ENCODE measurements around the gene CD248.
A peak's percentile ranks its signal among the peaks of the same experiment; 100 is the strongest.

DNA sequence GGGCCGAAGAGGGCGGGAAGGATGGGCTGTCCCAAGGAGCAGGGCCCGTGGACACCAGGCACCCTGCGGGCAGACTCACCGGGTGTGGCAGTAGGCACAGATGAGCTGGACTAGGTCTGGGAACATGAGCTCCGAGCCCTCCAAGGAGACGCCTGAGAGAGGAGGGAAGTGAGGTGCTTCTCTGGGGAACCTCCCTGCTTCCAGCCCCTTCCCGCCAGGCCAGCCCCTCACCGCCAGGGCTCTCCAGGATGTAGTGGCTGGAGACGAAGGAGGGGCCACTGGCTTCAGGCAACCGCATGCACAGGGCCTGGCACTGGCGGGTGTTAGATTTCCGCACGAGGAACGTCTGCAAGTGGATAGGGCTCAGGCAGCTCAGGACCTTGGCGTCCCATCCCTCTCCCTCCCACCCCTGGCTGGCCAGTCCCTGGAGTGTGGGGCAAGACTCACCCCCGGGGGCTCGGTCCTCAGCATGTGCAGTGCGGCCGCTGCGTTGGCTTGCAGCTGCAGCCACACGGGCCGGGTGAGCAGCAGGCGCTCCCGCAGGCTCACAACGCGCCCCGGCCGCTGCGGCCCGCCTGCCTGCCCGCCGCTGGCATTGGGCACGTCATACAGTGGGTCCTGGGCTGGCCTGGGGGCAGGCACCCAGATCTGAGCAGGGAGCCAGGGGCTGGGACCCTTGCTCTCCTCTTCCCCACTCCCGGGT, 18.8 kb upstream of the CD248 start:
- no peak for TF ChIP-seq POLR2AphosphoS2 (conservative IDR thresholded peaks at IDR 0.05; ENCODE audit: low read length)
- no peak for TF ChIP-seq SMC3 (IDR thresholded peaks at IDR 0.05)
- no peak; the same call in 1 of the 2 replicates for TF ChIP-seq POLR2A (IDR thresholded peaks at IDR 0.05; ENCODE audit: low read length)
- 0 out of 2 replicates have a peak, but pooled peaks have one; percentile 1 for TF ChIP-seq ZC3H11A (IDR thresholded peaks at IDR 0.05)
- no peak for TF ChIP-seq FOSL2 (IDR thresholded peaks at IDR 0.05)
- TF ChIP-seq FOSL2 (CRISPR knock-in tag; IDR thresholded peaks at IDR 0.05) = 0 out of 2 replicates have a peak, but pooled peaks have one; percentile 2
